Liver (tissue), 9 donors: ENCODE data around the gene GLI3. TPM values are rescaled to one million over a fixed set of nuclear protein-coding genes. Genes with fewer than 3 reads are reported as not detected.

Source experiments
- DNase-seq: peaks from one replicate; pipeline ENCODE4 v3.0.0-alpha.2; 2017; ENCODE audit warnings: low spot score
- H3K27ac ChIP-seq, 2 donors: one replicate each; pipeline ENCODE4 v1.7.0; 2013; ENCODE audit warnings: inconsistent platforms in 2 of 2, low read length in 2 of 2, control low read depth in 1 of 2, low read depth in 1 of 2, mild to moderate bottlenecking in 1 of 2
- H3K27me3 ChIP-seq, 4 donors: one replicate each; pipeline versions ENCODE4 v1.6.1 to v1.7.0; 2013; ENCODE audit warnings: low read length in 3 of 4, inconsistent platforms in 1 of 4, mild to moderate bottlenecking in 1 of 4, moderate library complexity in 1 of 4; ENCODE audit not compliant: control insufficient read depth in 4 of 4, insufficient read depth in 4 of 4
- H3K36me3 ChIP-seq, 4 donors: one replicate each; pipeline versions ENCODE4 v1.6.1 to v1.7.0; 2013; ENCODE audit warnings: low read length in 3 of 4, mild to moderate bottlenecking in 3 of 4, low read depth in 1 of 4, moderate library complexity in 1 of 4; ENCODE audit not compliant: control insufficient read depth in 4 of 4, insufficient read depth in 3 of 4
- H3K4me1 ChIP-seq, 4 donors: one replicate each; pipeline versions ENCODE4 v1.6.1 to v1.7.0; 2013; ENCODE audit warnings: low read length in 3 of 4, mild to moderate bottlenecking in 3 of 4, moderate library complexity in 1 of 4; ENCODE audit not compliant: control insufficient read depth in 4 of 4, insufficient read depth in 4 of 4
- H3K4me3 ChIP-seq, 3 donors: one replicate each; pipeline versions ENCODE4 v1.6.1 to v1.7.0; 2013; ENCODE audit warnings: low read length in 3 of 3, control low read depth in 1 of 3, low read depth in 1 of 3, mild to moderate bottlenecking in 1 of 3
- H3K9ac ChIP-seq, 2 donors: one replicate each; pipeline ENCODE4 v1.7.0; 2013; ENCODE audit warnings: low read length in 2 of 2, mild to moderate bottlenecking in 2 of 2, moderate library complexity in 2 of 2, control low read depth in 1 of 2, low read depth in 1 of 2
- H3K9me3 ChIP-seq, 4 donors: one replicate each; pipeline versions ENCODE4 v1.6.1 to v1.7.0; 2013; ENCODE audit warnings: low read length in 3 of 4; ENCODE audit not compliant: control insufficient read depth in 4 of 4
- EGR1 ChIP-seq, 2 donors: IDR thresholded peaks; 2 replicates each; pipeline ENCODE4 v1.6.1; 2016 to 2018; ENCODE audit warnings: antibody characterized with exemption in 2 of 2, low read depth in 2 of 2
- FOXA1 ChIP-seq: IDR thresholded peaks from 2 replicates; pipeline ENCODE4 v1.6.1; 2016; ENCODE audit warnings: antibody characterized with exemption
- FOXA2 ChIP-seq: IDR thresholded peaks from 2 replicates; pipeline ENCODE4 v1.6.1; 2016; ENCODE audit warnings: antibody characterized with exemption
- GABPA ChIP-seq, 2 donors: IDR thresholded peaks in 1 of 2; conservative IDR thresholded peaks in 1 of 2; 2 replicates each; pipeline ENCODE4 v1.6.1; 2016; ENCODE audit warnings: antibody characterized with exemption in 2 of 2, mild to moderate bottlenecking in 1 of 2, moderate library complexity in 1 of 2
- HNF4A ChIP-seq, 2 donors: conservative IDR thresholded peaks; 2 replicates each; pipeline ENCODE4 v1.6.1; 2016; ENCODE audit warnings: antibody characterized with exemption in 2 of 2, mild to moderate bottlenecking in 2 of 2
- HNF4G ChIP-seq: IDR thresholded peaks from 2 replicates; pipeline ENCODE4 v1.6.1; 2016; ENCODE audit warnings: antibody characterized with exemption
- JUND ChIP-seq, 2 donors: IDR thresholded peaks; 2 replicates each; pipeline ENCODE4 v1.6.1; 2016; ENCODE audit warnings: antibody characterized with exemption in 2 of 2
- NR2F2 ChIP-seq: IDR thresholded peaks from 2 replicates; pipeline ENCODE4 v1.6.1; 2016; ENCODE audit warnings: antibody characterized with exemption
- RAD21 ChIP-seq, 2 donors: IDR thresholded peaks; 2 replicates each; pipeline ENCODE4 v1.6.1; 2016; ENCODE audit warnings: antibody characterized with exemption in 2 of 2, mild to moderate bottlenecking in 2 of 2
- RXRA ChIP-seq, 2 donors: IDR thresholded peaks; 2 replicates each; pipeline ENCODE4 v1.6.1; 2017 to 2018; ENCODE audit warnings: antibody characterized with exemption in 2 of 2, mild to moderate bottlenecking in 1 of 2
- SP1 ChIP-seq: IDR thresholded peaks from 2 replicates; pipeline ENCODE4 v1.6.1; 2018; ENCODE audit warnings: antibody characterized with exemption, mild to moderate bottlenecking
- TAF1 ChIP-seq: conservative IDR thresholded peaks from 2 replicates; pipeline ENCODE4 v1.6.1; 2016; ENCODE audit warnings: antibody characterized with exemption, mild to moderate bottlenecking
- YY1 ChIP-seq: IDR thresholded peaks from 2 replicates; pipeline ENCODE4 v1.6.1; 2016; ENCODE audit warnings: antibody characterized with exemption, mild to moderate bottlenecking
- WGBS: extraction: QIAGEN DNeasy Blood & Tissue Kit; methylation state at CpG from one replicate; pipeline ENCODE4 v1.1.7; 2013; 5-methylcytosine and 5-hydroxymethylcytosine counted together
- polyA plus RNA-seq, 2 donors: library from polyadenylated mRNA; stranded (reverse) in 1 of 2; unstranded in 1 of 2; fragments of 200-250 nt in 1 of 2; fragments of >200 nt in 1 of 2; fragmentation: Nextera tagmentation in 1 of 2; extraction: Ambion mirVana in 1 of 2; gene quantifications; one replicate each; pipeline versions ENCODE4 v1.2.1 to v1.2.3, GENCODE V29; 2013 to 2015
- total RNA-seq, 2 donors: library from RNA; depleted of rRNA; stranded (reverse); fragments of >200 nt; gene quantifications; one replicate each; pipeline ENCODE4 v1.2.3, GENCODE V29; 2014
- TF ChIP-seq, protein P1 (sequence below): fragments of 150-350 bp; IDR thresholded peaks from 2 replicates; pipeline ENCODE4 v1.5.1; 2017; ENCODE audit warnings: improper control_type of control experiment, low read depth, low read length; ENCODE audit not compliant: missing input control
- TF ChIP-seq, protein P2 (sequence below): IDR thresholded peaks from 2 replicates; pipeline ENCODE4 v1.6.1; 2016; ENCODE audit warnings: antibody characterized with exemption
- TF ChIP-seq, protein P3 (sequence below): IDR thresholded peaks from 2 replicates; pipeline ENCODE4 v1.6.1; 2016; ENCODE audit warnings: antibody characterized with exemption
- TF ChIP-seq, protein P4 (sequence below): IDR thresholded peaks from 2 replicates; pipeline ENCODE4 v1.6.1; 2016; ENCODE audit warnings: antibody characterized with exemption
- TF ChIP-seq, protein P5 (sequence below): IDR thresholded peaks from 2 replicates; pipeline ENCODE4 v1.6.1; 2016; ENCODE audit warnings: antibody characterized with exemption, mild to moderate bottlenecking
- donor health status: healthy.
- donor health status: healthy.
- donor health status: healthy.
- donor health status: healthy.
- donor health status: healthy.

Gene GLI3
- total and polyA plus RNA-seq, 4 donors = 0.09 to 0.42 (median 0.26) TPM

DNA sequence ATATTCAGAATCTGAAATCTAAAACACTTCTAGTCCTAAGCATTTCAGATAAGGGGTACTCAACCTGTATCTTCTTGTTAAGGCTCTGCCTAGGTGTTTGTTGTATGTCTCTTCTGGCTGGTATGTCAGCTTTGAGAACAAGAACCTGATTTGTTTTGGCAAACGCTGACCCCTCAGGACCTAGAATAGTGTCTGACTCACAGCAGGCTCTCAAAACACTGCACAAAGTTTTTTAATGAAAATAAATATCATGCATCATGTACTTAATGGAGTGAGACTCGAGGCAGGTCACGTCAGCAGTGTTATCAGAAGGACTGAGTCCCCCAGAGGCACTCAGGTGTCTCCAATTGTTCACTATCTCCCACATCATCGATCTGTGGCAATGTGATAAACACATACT lies 99.1 kb downstream of the GLI3 start (continued):
- TF ChIP-seq, protein P1, sequence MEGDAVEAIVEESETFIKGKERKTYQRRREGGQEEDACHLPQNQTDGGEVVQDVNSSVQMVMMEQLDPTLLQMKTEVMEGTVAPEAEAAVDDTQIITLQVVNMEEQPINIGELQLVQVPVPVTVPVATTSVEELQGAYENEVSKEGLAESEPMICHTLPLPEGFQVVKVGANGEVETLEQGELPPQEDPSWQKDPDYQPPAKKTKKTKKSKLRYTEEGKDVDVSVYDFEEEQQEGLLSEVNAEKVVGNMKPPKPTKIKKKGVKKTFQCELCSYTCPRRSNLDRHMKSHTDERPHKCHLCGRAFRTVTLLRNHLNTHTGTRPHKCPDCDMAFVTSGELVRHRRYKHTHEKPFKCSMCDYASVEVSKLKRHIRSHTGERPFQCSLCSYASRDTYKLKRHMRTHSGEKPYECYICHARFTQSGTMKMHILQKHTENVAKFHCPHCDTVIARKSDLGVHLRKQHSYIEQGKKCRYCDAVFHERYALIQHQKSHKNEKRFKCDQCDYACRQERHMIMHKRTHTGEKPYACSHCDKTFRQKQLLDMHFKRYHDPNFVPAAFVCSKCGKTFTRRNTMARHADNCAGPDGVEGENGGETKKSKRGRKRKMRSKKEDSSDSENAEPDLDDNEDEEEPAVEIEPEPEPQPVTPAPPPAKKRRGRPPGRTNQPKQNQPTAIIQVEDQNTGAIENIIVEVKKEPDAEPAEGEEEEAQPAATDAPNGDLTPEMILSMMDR = no peak
- TF ChIP-seq, protein P2, sequence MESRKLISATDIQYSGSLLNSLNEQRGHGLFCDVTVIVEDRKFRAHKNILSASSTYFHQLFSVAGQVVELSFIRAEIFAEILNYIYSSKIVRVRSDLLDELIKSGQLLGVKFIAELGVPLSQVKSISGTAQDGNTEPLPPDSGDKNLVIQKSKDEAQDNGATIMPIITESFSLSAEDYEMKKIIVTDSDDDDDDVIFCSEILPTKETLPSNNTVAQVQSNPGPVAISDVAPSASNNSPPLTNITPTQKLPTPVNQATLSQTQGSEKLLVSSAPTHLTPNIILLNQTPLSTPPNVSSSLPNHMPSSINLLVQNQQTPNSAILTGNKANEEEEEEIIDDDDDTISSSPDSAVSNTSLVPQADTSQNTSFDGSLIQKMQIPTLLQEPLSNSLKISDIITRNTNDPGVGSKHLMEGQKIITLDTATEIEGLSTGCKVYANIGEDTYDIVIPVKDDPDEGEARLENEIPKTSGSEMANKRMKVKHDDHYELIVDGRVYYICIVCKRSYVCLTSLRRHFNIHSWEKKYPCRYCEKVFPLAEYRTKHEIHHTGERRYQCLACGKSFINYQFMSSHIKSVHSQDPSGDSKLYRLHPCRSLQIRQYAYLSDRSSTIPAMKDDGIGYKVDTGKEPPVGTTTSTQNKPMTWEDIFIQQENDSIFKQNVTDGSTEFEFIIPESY = no peak
- no peak for TF ChIP-seq FOXA1

DNA sequence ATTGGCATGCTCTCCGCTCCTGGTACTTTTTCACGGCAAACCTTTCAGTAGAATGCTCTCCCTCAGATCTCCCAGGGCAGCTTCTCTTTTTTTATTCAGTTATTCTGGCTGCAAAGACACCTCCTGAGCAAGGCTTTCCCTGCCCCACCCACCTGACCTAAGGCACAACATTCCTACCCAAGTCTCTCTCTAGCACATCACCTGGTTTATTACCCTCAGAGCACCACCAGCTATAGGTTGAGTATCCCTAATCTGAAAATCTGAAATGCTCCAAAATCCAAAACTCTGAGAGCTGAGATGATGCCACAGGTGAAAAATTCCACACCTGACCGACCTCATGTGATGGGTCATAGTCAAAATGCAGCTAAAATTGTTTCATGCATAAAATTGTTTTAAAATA lies 99.6 kb downstream of the GLI3 start:
- Histone ChIP-seq H3K27ac (no peak overlapping the region), H3K4me3 (no peak overlapping the region), H3K9me3 (no peaks in the 10 kb centered on the region), H3K4me1 (no peaks in the 10 kb centered on the region), H3K9ac (no peak overlapping the region), H3K36me3 (no peaks in the 10 kb centered on the region), H3K27me3 (no peaks in the 10 kb centered on the region)
- WGBS = 78% methylated on average over 3 of the region's 3 CpGs
- TF ChIP-seq, protein P3, sequence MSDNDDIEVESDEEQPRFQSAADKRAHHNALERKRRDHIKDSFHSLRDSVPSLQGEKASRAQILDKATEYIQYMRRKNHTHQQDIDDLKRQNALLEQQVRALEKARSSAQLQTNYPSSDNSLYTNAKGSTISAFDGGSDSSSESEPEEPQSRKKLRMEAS = no peak
- no peak for DNase-seq

DNA sequence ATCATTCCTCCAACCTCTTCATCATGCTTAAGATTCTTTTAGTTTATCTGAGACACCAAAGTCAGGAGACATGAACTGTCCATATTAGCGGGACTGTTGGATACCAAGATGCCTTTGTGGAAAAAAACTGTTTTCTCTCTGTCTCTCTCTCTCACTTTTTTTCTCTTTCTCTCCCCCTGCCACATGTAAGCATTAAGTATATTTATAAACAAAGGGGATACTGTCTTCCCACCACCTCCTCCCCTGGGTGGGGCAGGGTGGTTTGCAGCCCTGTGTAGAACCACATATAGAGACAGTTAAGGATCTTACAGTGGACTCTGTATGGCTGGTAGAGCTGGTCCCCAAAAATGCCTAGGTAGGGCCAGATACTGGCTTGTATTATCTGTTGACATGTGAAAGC lies 101.3 kb downstream of the GLI3 start:
- TF ChIP-seq, protein P4, sequence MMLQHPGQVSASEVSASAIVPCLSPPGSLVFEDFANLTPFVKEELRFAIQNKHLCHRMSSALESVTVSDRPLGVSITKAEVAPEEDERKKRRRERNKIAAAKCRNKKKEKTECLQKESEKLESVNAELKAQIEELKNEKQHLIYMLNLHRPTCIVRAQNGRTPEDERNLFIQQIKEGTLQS = no peak
- TF ChIP-seq, protein P1 = no peak
- TF ChIP-seq GABPA (IDR thresholded peaks at IDR 0.05 in 1 of 2, conservative IDR thresholded peaks at IDR 0.05 in 1 of 2) (no peak), JUND (IDR thresholded peaks at IDR 0.05) (no peak), SP1 (no peak), EGR1 (IDR thresholded peaks at IDR 0.05; ENCODE audit: low read depth in 2 of 2) (no peak), FOXA1 (no peak), RXRA (IDR thresholded peaks at IDR 0.05) (no peak), YY1 (no peak), FOXA2 (no peak), HNF4G (no peak), HNF4A (conservative IDR thresholded peaks at IDR 0.05) (no peak), NR2F2 (no peak), RAD21 (IDR thresholded peaks at IDR 0.05) (no peak), TAF1 (no peak)
- TF ChIP-seq, protein P2 = no peak
- TF ChIP-seq, protein P5, sequence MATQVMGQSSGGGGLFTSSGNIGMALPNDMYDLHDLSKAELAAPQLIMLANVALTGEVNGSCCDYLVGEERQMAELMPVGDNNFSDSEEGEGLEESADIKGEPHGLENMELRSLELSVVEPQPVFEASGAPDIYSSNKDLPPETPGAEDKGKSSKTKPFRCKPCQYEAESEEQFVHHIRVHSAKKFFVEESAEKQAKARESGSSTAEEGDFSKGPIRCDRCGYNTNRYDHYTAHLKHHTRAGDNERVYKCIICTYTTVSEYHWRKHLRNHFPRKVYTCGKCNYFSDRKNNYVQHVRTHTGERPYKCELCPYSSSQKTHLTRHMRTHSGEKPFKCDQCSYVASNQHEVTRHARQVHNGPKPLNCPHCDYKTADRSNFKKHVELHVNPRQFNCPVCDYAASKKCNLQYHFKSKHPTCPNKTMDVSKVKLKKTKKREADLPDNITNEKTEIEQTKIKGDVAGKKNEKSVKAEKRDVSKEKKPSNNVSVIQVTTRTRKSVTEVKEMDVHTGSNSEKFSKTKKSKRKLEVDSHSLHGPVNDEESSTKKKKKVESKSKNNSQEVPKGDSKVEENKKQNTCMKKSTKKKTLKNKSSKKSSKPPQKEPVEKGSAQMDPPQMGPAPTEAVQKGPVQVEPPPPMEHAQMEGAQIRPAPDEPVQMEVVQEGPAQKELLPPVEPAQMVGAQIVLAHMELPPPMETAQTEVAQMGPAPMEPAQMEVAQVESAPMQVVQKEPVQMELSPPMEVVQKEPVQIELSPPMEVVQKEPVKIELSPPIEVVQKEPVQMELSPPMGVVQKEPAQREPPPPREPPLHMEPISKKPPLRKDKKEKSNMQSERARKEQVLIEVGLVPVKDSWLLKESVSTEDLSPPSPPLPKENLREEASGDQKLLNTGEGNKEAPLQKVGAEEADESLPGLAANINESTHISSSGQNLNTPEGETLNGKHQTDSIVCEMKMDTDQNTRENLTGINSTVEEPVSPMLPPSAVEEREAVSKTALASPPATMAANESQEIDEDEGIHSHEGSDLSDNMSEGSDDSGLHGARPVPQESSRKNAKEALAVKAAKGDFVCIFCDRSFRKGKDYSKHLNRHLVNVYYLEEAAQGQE = no peak
- TF ChIP-seq, protein P3 = no peak
- WGBS = 90% methylated on average over 1 of the region's 1 CpG

More for the DNA sequence above, 101.3 kb downstream of the GLI3 start:
- Histone ChIP-seq H3K9ac (no peak overlapping the region), H3K27me3 (no peaks in the 10 kb centered on the region), H3K9me3 (peaks cover 0 to 5% (median 4%) of the 10 kb centered on the region in 4 donors), H3K27ac (no peak overlapping the region), H3K36me3 (no peaks in the 10 kb centered on the region), H3K4me3 (no peak overlapping the region), H3K4me1 (no peaks in the 10 kb centered on the region)
- DNase-seq = no peak
